Measurements from ENCODE around the gene KLHL21.

Gene KLHL21

DNA sequence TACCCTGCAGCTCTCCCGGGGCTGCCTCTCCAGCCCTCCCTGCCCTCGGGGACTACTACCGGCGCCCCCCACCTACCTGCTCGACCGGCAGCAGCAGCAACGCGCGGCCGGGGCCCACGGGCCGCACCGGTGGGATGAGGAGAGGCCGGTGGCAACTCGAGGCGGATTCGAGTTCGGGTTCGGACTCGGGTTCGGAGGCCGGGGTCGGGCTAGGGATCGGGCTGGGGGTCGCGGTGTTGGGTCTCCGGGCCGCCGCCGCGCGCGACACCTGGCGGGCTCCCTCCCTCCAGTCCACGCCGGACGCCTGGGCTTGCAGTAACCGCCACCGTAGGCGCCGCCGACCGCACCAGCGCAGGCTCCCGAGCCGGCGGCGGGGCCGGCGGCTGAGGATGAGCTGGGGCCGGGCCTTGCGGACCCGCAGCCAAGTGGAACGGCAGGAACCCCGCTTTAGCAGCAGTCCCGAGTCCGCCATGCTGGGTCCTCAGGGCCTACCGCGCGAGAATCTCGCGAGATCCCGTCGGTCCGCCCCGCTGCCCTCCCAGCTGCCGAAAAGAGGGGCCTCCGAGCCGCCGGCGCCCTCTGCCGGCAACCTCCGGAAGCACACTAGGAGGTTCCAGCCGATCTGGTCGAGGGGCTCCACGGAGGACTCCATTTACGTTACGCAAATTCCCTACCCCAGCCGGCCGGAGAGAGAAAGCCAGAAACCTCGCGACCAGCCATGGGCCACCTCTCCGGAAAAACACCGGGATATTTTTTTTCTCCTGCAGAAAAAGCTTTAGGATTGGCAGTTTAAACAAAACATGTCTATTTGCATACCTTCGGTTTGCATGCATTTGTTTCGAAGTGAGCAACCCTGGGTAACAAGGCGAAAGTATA, 48.4 kb downstream of the KLHL21 start, which contains the start of gene NOL9:
TSS of gene NOL9 (minus strand) at position 483 of the 876 bp plus-strand sequence. CDS start at position 472, 11 bp downstream.
- TF ChIP-seq, protein P1, sequence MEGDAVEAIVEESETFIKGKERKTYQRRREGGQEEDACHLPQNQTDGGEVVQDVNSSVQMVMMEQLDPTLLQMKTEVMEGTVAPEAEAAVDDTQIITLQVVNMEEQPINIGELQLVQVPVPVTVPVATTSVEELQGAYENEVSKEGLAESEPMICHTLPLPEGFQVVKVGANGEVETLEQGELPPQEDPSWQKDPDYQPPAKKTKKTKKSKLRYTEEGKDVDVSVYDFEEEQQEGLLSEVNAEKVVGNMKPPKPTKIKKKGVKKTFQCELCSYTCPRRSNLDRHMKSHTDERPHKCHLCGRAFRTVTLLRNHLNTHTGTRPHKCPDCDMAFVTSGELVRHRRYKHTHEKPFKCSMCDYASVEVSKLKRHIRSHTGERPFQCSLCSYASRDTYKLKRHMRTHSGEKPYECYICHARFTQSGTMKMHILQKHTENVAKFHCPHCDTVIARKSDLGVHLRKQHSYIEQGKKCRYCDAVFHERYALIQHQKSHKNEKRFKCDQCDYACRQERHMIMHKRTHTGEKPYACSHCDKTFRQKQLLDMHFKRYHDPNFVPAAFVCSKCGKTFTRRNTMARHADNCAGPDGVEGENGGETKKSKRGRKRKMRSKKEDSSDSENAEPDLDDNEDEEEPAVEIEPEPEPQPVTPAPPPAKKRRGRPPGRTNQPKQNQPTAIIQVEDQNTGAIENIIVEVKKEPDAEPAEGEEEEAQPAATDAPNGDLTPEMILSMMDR (IDR thresholded peaks at IDR 0.05): peak; percentile 92

DNA sequence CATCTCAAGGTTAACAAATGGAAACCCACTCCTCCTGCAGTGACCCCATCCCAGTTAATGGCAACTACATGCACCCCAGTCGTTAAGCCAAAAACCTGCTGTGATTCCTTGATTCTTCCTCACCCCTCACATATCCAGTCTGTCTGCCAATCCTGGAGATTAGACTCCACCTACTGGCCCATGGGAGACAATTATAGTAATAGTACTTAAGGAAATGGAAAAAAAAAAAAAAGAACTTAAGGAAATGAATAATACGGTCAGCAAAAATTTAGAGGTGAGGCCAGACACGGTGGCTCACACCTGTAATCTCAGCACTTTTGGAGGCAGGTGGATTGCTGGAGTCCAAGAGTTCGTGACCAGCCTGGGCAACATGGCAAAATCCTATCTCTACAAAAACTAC, 55.4 kb downstream of the KLHL21 start:
- TF ChIP-seq, protein P1 (IDR thresholded peaks at IDR 0.05): no peak

DNA sequence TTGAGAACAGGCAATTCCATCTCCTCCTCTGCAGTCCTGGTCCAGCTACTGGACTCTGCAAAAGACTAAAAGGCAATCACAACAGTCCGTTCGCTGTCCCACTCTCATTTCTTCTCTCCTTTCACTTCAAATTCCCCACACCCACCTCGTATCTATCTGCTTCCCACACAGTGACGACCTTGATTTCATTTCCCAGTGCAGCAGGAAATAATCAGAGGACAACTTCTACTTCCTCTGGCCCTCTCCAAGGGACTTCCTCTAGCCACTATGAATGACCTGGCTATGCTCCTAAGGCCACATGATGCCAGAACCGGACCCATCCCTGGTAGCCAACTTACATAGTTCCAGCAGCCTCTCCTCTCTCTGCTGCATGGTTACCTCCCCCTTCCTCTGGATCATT, 56.3 kb downstream of the KLHL21 start:
- TF ChIP-seq, protein P1 (IDR thresholded peaks at IDR 0.05): no peak

DNA sequence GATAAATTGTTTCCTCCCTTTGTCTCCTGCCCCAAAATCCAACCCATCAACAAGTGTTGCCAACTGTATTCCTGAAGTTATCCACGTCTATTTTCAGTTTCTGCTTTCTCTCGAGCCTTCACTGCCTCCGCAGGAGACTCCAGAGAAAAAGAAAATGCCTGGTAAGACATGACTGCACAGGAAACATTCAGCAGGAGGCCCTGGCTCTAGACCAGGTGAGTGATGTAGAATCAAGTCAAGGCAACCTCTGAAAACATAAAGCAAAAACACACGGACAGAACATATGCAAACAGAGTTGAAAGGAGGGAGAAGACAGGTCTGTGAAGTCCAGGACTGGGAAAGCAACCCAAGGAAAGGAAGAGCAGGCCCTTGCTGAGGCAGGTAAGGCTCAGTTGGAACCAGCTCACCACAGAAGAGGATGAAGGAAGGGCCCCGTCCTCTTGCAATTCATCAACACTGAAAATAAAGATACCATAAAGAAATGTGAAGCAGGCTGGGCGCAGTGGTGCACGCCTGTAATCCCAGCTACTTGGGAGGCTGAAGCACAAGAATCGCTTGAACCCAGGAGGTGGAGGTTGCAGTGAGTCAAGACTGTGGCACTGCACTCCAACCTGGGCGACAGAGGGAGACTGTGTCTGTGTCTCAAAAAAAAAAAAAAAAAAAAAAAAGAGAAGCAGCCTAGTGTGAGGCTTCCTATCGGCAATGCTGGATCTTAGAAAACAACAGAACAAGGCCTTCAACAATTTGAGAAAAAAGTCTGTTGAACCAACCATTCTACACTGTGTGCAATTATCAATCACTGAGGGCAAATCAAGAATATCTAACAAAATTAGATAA, 57.2 kb downstream of the KLHL21 start:
- TF ChIP-seq, protein P1 (IDR thresholded peaks at IDR 0.05): no peak

DNA sequence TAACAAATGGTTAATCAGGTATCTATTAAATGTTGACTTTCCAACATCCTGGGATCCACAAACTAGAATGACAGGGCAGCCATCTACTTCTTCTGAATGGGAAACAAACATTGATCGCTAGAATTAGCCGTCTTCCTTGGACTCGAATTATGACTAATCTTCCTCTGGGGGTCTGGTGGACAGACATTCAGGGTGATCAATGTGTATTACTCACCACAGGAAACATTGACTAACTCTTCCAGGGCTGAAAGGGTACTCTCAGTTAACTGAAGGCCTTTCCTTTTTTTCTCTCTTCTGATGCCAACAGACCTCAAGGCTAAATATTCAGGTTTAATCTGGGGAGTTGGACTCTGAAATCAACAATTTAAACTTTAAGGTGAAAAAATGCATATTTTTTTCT, 57.8 kb downstream of the KLHL21 start:
- TF ChIP-seq, protein P1 (IDR thresholded peaks at IDR 0.05): no peak
